NCI-H1694 (cell line): ENCODE measurements around the gene RAC2.

Experiments
- DNase-seq: peaks from one replicate; lab custom pipeline; 2025; lab: John Stamatoyannopoulos, UW

Gene RAC2

GRCh38 chr22:37221424-37222333 lies 22.4 kb downstream of the RAC2 start:
- no peak for DNase-seq

GRCh38 chr22:37220543-37220981 lies 23.5 kb downstream of the RAC2 start:
- DNase-seq = no peak

- DNase-seq = no peak
Observed at GRCh38 chr22:37219533-37219932, 24.5 kb downstream of the RAC2 start.

GRCh38 chr22:37218771-37219411 lies 25.2 kb downstream of the RAC2 start:
- no peak for DNase-seq

- no peak for DNase-seq
Observed at GRCh38 chr22:37218399-37218770, 25.7 kb downstream of the RAC2 start.

GRCh38 chr22:37215890-37216289 lies 28.2 kb downstream of the RAC2 start:
- DNase-seq = no peak

GRCh38 chr22:37214731-37215030 lies 29.4 kb downstream of the RAC2 start:
- no peak for DNase-seq

GRCh38 chr22:37213941-37214730 lies 29.9 kb downstream of the RAC2 start:
- DNase-seq = no peak

GRCh38 chr22:37213218-37213855 lies 30.7 kb downstream of the RAC2 start:
- DNase-seq = no peak

GRCh38 chr22:37212174-37212906 lies 31.7 kb downstream of the RAC2 start, which contains the start of gene SSTR3:
SSTR3 (minus strand) TSS chr22:37212477; CDS start chr22:37207803, 4,674 bp downstream.
- no peak for DNase-seq

GRCh38 chr22:37211866-37212173 lies 32.2 kb downstream of the RAC2 start:
- no peak for DNase-seq

- no peak for DNase-seq
Observed at GRCh38 chr22:37211075-37211865, 32.8 kb downstream of the RAC2 start.

- no peak for DNase-seq
Observed at GRCh38 chr22:37210041-37210803, 33.8 kb downstream of the RAC2 start.

GRCh38 chr22:37209140-37209845 lies 34.8 kb downstream of the RAC2 start:
- no peak for DNase-seq

- DNase-seq = no peak
Observed at GRCh38 chr22:37208401-37209139, 35.5 kb downstream of the RAC2 start.

GRCh38 chr22:37207981-37208380 lies 36.1 kb downstream of the RAC2 start:
- DNase-seq = no peak

- DNase-seq = no peak
Observed at GRCh38 chr22:37206841-37207821, 36.9 kb downstream of the RAC2 start.
